Caco-2 (cell line): ENCODE data around the gene KCNA1. TPM values are rescaled to one million over a fixed set of nuclear protein-coding genes. Genes with fewer than 3 reads are reported as not detected.

Experiments
- BruUV-seq: library from RNA; stranded (reverse); fragments of 400-500 nt; replicated peaks from 2 replicates; lab custom pipeline; 2021; lab: Mats Ljungman, UMichigan
- CTCF ChIA-PET: fragments of 300-600 bp; sonication (Branson Sonifier 250); formaldehyde crosslinking; loops from one replicate; lab custom pipeline; 2022; ENCODE audit warnings: antibody characterized with exemption; lab: Charles Lee
- POLR2A ChIA-PET: fragments of 300-600 bp; sonication (Branson Sonifier 250); formaldehyde crosslinking; loops from one replicate; lab custom pipeline; 2022; ENCODE audit warnings: antibody characterized with exemption; lab: Charles Lee
- DNase-seq, 2 experiments: peaks; one replicate each; pipeline versions ENCODE4 v3.0.0 to v3.0.0-alpha.2; 2020 to 2022
- H3K27me3 ChIP-seq: replicated peaks from 2 replicates; pipeline ENCODE4 v1.6.0; 2011; ENCODE audit warnings: low read length; ENCODE audit not compliant: control insufficient read depth, insufficient read depth
- H3K36me3 ChIP-seq: 2 replicates; pipeline ENCODE4 v1.5.1; 2011; ENCODE audit warnings: low read length; ENCODE audit not compliant: control insufficient read depth, insufficient read depth
- H3K4me1 ChIP-seq: fragments of 250-450 bp; sonication (Bioruptor Pico); 2 replicates; pipeline ENCODE4 v1.5.1; 2020; ENCODE audit warnings: mild to moderate bottlenecking
- H3K4me3 ChIP-seq: 2 replicates; pipeline ENCODE4 v1.5.1; 2011; ENCODE audit warnings: low read depth, mild to moderate bottlenecking, control low read depth, low read length
- H3K9me3 ChIP-seq: fragments of 250-450 bp; sonication (Bioruptor Pico); 2 replicates; pipeline ENCODE4 v1.5.1; 2020; ENCODE audit warnings: mild to moderate bottlenecking, moderate library complexity
- H3K27ac Mint-ChIP-seq: one replicate; pipeline ENCODE4 v1.8.0; 2022; ENCODE audit warnings: mixed read lengths; ENCODE audit not compliant: unreplicated experiment
- H3K27me3 Mint-ChIP-seq: one replicate; pipeline ENCODE4 v1.8.0; 2022; ENCODE audit warnings: mixed read lengths; ENCODE audit not compliant: insufficient read depth, unreplicated experiment
- H3K36me3 Mint-ChIP-seq: one replicate; pipeline ENCODE4 v1.8.0; 2022; ENCODE audit warnings: mild to moderate bottlenecking, mixed read lengths; ENCODE audit not compliant: insufficient read depth, unreplicated experiment
- H3K4me1 Mint-ChIP-seq: one replicate; pipeline ENCODE4 v1.8.0; 2022; ENCODE audit warnings: low read depth, mixed read lengths; ENCODE audit not compliant: unreplicated experiment
- H3K4me3 Mint-ChIP-seq: one replicate; pipeline ENCODE4 v1.8.0; 2022; ENCODE audit warnings: mild to moderate bottlenecking, moderate library complexity, mixed read lengths; ENCODE audit not compliant: unreplicated experiment
- H3K9me3 Mint-ChIP-seq: one replicate; pipeline ENCODE4 v1.8.0; 2022; ENCODE audit warnings: mixed read lengths; ENCODE audit not compliant: unreplicated experiment
- intact Hi-C: fragments of 100-400 bp; cut with micrococcal nuclease; formaldehyde crosslinking; loops from one replicate; pipeline ENCODE4 v1.10.0; 2022; ENCODE audit not compliant: unreplicated experiment
- total RNA-seq: library from RNA; stranded (reverse); gene quantifications from 2 replicates; pipeline ENCODE4 v1.2.3, GENCODE V29; 2022
- TF ChIP-seq, protein P1 (sequence below), 2 experiments: fragments of 200-600 bp in 1 of 2; IDR thresholded peaks; 1 replicate in 1 of 2; 2 replicates in 1 of 2; pipeline versions ENCODE4 v1.5.1 to v1.8.0; 2011 to 2022; ENCODE audit warnings: antibody characterized with exemption in 1 of 2, control low read depth in 1 of 2, inconsistent platforms in 1 of 2, low read depth in 1 of 2, low read length in 1 of 2, mild to moderate bottlenecking in 1 of 2, moderate library complexity in 1 of 2; ENCODE audit not compliant: insufficient read depth in 1 of 2, severe bottlenecking in 1 of 2, unreplicated experiment in 1 of 2

KCNA1 gene
- total RNA-seq, 1 experiment from 2014 or later = not detected

- TF ChIP-seq, protein P1, sequence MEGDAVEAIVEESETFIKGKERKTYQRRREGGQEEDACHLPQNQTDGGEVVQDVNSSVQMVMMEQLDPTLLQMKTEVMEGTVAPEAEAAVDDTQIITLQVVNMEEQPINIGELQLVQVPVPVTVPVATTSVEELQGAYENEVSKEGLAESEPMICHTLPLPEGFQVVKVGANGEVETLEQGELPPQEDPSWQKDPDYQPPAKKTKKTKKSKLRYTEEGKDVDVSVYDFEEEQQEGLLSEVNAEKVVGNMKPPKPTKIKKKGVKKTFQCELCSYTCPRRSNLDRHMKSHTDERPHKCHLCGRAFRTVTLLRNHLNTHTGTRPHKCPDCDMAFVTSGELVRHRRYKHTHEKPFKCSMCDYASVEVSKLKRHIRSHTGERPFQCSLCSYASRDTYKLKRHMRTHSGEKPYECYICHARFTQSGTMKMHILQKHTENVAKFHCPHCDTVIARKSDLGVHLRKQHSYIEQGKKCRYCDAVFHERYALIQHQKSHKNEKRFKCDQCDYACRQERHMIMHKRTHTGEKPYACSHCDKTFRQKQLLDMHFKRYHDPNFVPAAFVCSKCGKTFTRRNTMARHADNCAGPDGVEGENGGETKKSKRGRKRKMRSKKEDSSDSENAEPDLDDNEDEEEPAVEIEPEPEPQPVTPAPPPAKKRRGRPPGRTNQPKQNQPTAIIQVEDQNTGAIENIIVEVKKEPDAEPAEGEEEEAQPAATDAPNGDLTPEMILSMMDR (IDR thresholded peaks at IDR 0.05; ENCODE audit: insufficient read depth in 1 of 2, low read depth in 1 of 2, low read length in 1 of 2, severe bottlenecking in 1 of 2, unreplicated experiment in 1 of 2) = no peak
- H3K4me3 Mint-ChIP-seq = no peak overlapping the region
Observed at GRCh38 chr12:4894019-4894418, 15.7 kb upstream of the KCNA1 start.

DNA sequence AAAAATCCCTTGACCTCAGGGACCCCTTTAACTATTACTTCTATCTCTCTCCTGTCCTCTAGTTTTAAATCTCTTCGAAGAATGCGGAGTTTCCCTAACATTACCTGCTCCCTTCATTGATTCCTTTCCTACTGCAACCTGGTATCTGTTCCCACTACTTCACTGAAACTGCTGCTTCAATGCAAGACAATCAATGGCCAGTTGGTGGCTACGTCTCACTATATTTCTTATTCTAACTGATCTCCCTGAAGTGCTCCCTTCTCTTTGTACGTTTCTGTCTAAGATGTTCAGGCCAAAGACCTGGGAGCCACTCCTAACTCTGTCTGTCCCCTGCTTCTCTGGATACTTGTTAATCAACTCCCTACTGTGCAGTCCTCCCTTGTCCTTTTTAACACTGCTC, 10.3 kb upstream of the KCNA1 start:
- TF ChIP-seq, protein P1 (IDR thresholded peaks at IDR 0.05; ENCODE audit: insufficient read depth in 1 of 2, low read depth in 1 of 2, low read length in 1 of 2, severe bottlenecking in 1 of 2, unreplicated experiment in 1 of 2) = peak; percentile 19 to 36
- no peak overlapping the region for H3K27ac Mint-ChIP-seq
- H3K4me1 Mint-ChIP-seq = no peaks in the 10 kb centered on the region
- H3K27me3 Mint-ChIP-seq = peaks cover 18% of the 10 kb centered on the region
- H3K9me3 Mint-ChIP-seq = no peaks in the 10 kb centered on the region
- Histone ChIP-seq H3K9me3 (no peaks in the 10 kb centered on the region), H3K27me3 (no peaks in the 10 kb centered on the region), H3K4me1 (no peaks in the 10 kb centered on the region), H3K36me3 (no peaks in the 10 kb centered on the region), H3K4me3 (no peak overlapping the region)
- no peak overlapping the region for H3K4me3 Mint-ChIP-seq
- no TSS peak for BruUV-seq
- intact Hi-C loops = loop anchor here (1.0 kb wide), 1 partner anchor 104 kb away; no protein-coding TSS in a partner anchor
- POLR2A ChIA-PET = no interaction called here
- CTCF ChIA-PET = no interaction called here
- DNase-seq = no peak
- H3K36me3 Mint-ChIP-seq = no peaks in the 10 kb centered on the region

More at GRCh38 chr12:4894019-4894418, 15.7 kb upstream of the KCNA1 start:
- Mint-ChIP-seq H3K9me3 (no peaks in the 10 kb centered on the region), H3K27ac (no peak overlapping the region), H3K4me1 (no peaks in the 10 kb centered on the region), H3K27me3 (peaks cover 28% of the 10 kb centered on the region), H3K36me3 (no peaks in the 10 kb centered on the region)
- POLR2A ChIA-PET = no interaction called here
- CTCF ChIA-PET = interaction anchor here (0.7 kb wide), 1 partner anchor 91 kb away, joined by 4 read pairs; no protein-coding TSS in a partner anchor
- no peaks in the 10 kb centered on the region for H3K9me3 ChIP-seq
- no peaks in the 10 kb centered on the region for H3K27me3 ChIP-seq
- no TSS peak for BruUV-seq
- H3K4me1 ChIP-seq = no peaks in the 10 kb centered on the region
- intact Hi-C loops = no loop called here
- H3K4me3 ChIP-seq = no peak overlapping the region
- DNase-seq = no peak
- H3K36me3 ChIP-seq = no peaks in the 10 kb centered on the region

DNA sequence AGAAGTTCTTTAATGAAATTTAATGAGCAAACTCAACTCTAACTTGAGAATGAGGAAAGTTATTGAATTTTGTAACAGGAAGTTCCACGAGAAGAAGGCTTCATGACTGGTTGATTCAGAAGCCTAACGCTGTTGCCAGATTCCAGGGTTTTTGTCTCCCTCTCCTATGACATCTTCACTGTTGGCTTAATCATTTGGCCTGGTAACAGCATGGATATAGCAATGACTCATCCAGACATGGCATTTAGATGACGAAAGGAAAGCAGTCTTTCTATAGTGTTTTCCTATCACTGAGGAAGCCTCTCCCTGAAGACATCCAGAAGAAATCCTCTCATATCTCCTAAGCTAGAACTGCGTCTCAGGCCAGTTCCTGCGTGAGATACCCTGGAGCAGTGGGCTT, 9.4 kb upstream of the KCNA1 start:
- CTCF ChIA-PET = interaction anchor here (0.6 to 1.3 kb wide), 2 partner anchors 10 to 45 kb away, joined by 3 to 4 read pairs; partner anchors contain the start of gene KCNA1
- POLR2A ChIA-PET = no interaction called here
- no peaks in the 10 kb centered on the region for H3K36me3 Mint-ChIP-seq
- H3K9me3 Mint-ChIP-seq = no peaks in the 10 kb centered on the region
- Histone ChIP-seq H3K36me3 (no peaks in the 10 kb centered on the region), H3K9me3 (no peaks in the 10 kb centered on the region), H3K4me1 (no peaks in the 10 kb centered on the region), H3K27me3 (no peaks in the 10 kb centered on the region), H3K4me3 (no peak overlapping the region)
- DNase-seq = no peak
- H3K4me1 Mint-ChIP-seq = no peaks in the 10 kb centered on the region
- no peak overlapping the region for H3K4me3 Mint-ChIP-seq
- no peak overlapping the region for H3K27ac Mint-ChIP-seq
- no TSS peak for BruUV-seq
- peaks cover 18% of the 10 kb centered on the region for H3K27me3 Mint-ChIP-seq
- TF ChIP-seq, protein P1 (IDR thresholded peaks at IDR 0.05; ENCODE audit: insufficient read depth in 1 of 2, low read depth in 1 of 2, low read length in 1 of 2, severe bottlenecking in 1 of 2, unreplicated experiment in 1 of 2) = no peak
- intact Hi-C loops = no loop called here
